Stimulated activated naive CD8-positive, alpha-beta T cell treated with anti-CD3 and anti-CD28 coated beads, Interleukin-15, Interleukin-2, amounts not matched to agents 100 ng/mL and 50 ng/mL, for 24 hours (primary cell): ENCODE results near the gene CETP.
A peak's percentile ranks its signal among the peaks of the same experiment; 100 is the strongest.
"Not testable (repeated sequence)": the region's sequence is repeated elsewhere in the genome, so short reads cannot be mapped to it uniquely, and the experiment has no call there.

Experiments used
- H3K27ac Mint-ChIP-seq: one replicate; pipeline ENCODE4 v1.8.0; 2021; ENCODE audit warnings: mild to moderate bottlenecking, mixed read lengths
- H3K27me3 Mint-ChIP-seq: one replicate; pipeline ENCODE4 v1.8.0; 2021; ENCODE audit warnings: mixed read lengths
- H3K36me3 Mint-ChIP-seq: one replicate; pipeline ENCODE4 v1.8.0; 2021; ENCODE audit warnings: low read depth, mixed read lengths
- H3K4me1 Mint-ChIP-seq: one replicate; pipeline ENCODE4 v1.8.0; 2021; ENCODE audit warnings: low read depth, mixed read lengths
- H3K4me3 Mint-ChIP-seq: one replicate; pipeline ENCODE4 v1.8.0; 2021; ENCODE audit warnings: mild to moderate bottlenecking, mixed read lengths
- H3K9me3 Mint-ChIP-seq: one replicate; pipeline ENCODE4 v1.8.0; 2021; ENCODE audit warnings: mixed read lengths

The CETP gene

GRCh38 chr16:57001026-57001679 lies 39.4 kb downstream of the CETP start:
- H3K27me3 Mint-ChIP-seq: no peaks in the 10 kb centered on the region
- peaks cover 95% of the 10 kb centered on the region for H3K4me1 Mint-ChIP-seq
- H3K9me3 Mint-ChIP-seq: peaks cover 4% of the 10 kb centered on the region
- H3K36me3 Mint-ChIP-seq: peaks cover 60% of the 10 kb centered on the region
- H3K27ac Mint-ChIP-seq: peak overlapping the region; percentile 99
- peak overlapping the region; percentile 0 for H3K4me3 Mint-ChIP-seq

- Mint-ChIP-seq H3K27ac (peak overlapping the region; percentile 69), H3K4me3 (peak overlapping the region; percentile 47), H3K27me3 (no peaks in the 10 kb centered on the region)
Observed at GRCh38 chr16:57003439-57004386, 42.0 kb downstream of the CETP start.

GRCh38 chr16:57004387-57005250 lies 42.9 kb downstream of the CETP start:
- peaks cover 52% of the 10 kb centered on the region for H3K36me3 Mint-ChIP-seq
- H3K9me3 Mint-ChIP-seq: peaks cover 4% of the 10 kb centered on the region
- no peaks in the 10 kb centered on the region for H3K27me3 Mint-ChIP-seq
- peaks cover 92% of the 10 kb centered on the region for H3K4me1 Mint-ChIP-seq
- H3K27ac Mint-ChIP-seq: peak overlapping the region; percentile 69
- peak overlapping the region; percentile 47 for H3K4me3 Mint-ChIP-seq

More at GRCh38 chr16:57003439-57004386, 42.0 kb downstream of the CETP start:
- H3K4me1 Mint-ChIP-seq: peaks cover 92% of the 10 kb centered on the region
- H3K9me3 Mint-ChIP-seq: peaks cover 4% of the 10 kb centered on the region
- H3K36me3 Mint-ChIP-seq: peaks cover 54% of the 10 kb centered on the region

DNA sequence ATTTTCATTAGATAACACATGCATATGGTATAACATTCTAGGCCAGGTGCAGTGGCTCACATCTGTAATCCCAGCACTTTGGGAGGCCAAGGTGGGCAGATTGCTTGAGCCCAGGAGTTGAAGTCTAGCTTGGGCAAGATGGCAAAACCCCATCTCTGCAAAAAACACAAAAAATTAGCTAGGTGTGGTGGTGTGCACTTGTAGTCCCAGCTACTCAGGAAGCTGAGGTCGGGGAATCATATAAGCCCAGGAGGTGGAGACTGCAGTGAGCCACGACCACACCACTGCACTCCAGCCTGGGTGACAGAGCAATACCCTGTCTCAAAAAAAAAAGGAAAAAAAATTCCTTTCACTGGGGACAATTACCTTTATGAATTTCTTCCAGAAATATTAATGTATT lies 43.8 kb downstream of the CETP start:
- not testable (repeated sequence) for H3K9me3 Mint-ChIP-seq, H3K27me3 Mint-ChIP-seq, H3K4me3 Mint-ChIP-seq, H3K27ac Mint-ChIP-seq
- Mint-ChIP-seq H3K36me3 (peaks cover 59% of the 10 kb centered on the region), H3K4me1 (peaks cover 92% of the 10 kb centered on the region)

GRCh38 chr16:57007050-57007449 lies 45.3 kb downstream of the CETP start:
- H3K4me1 Mint-ChIP-seq: peaks cover 94% of the 10 kb centered on the region
- peaks cover under 1% of the 10 kb centered on the region for H3K9me3 Mint-ChIP-seq
- H3K4me3 Mint-ChIP-seq: no peak overlapping the region
- H3K36me3 Mint-ChIP-seq: peaks cover 58% of the 10 kb centered on the region
- H3K27ac Mint-ChIP-seq: peak overlapping the region; percentile 75
- H3K27me3 Mint-ChIP-seq: no peaks in the 10 kb centered on the region

DNA sequence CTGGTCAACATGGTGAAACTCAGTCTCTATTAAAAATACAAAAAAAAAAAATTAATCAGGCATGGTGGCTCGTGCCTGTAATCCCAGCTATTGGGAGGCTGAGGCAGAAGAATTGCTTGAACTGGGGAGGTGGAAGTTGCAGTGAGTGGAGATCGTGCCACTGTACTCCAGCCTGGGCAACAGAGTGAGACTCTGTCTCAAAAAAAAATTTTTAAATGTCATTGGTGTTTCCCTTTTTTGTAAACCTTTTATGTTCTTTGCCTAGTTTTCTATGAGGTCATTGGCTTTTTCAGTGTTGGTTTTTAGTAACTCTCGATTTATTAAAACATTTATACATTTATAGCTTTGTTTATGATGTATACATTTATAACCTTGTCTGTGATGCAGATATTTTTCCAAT lies 45.8 kb downstream of the CETP start:
- Mint-ChIP-seq H3K36me3 (peaks cover 58% of the 10 kb centered on the region), H3K27me3 (no peaks in the 10 kb centered on the region), H3K27ac (peak overlapping the region; percentile 61), H3K4me1 (peaks cover 95% of the 10 kb centered on the region), H3K4me3 (no peak overlapping the region), H3K9me3 (no peaks in the 10 kb centered on the region)

GRCh38 chr16:57008440-57008839 lies 46.7 kb downstream of the CETP start:
- no peaks in the 10 kb centered on the region for H3K9me3 Mint-ChIP-seq
- peaks cover 95% of the 10 kb centered on the region for H3K4me1 Mint-ChIP-seq
- H3K4me3 Mint-ChIP-seq: peak overlapping the region; percentile 10
- peaks cover 57% of the 10 kb centered on the region for H3K36me3 Mint-ChIP-seq
- peak overlapping the region; percentile 83 for H3K27ac Mint-ChIP-seq
- H3K27me3 Mint-ChIP-seq: no peaks in the 10 kb centered on the region

DNA sequence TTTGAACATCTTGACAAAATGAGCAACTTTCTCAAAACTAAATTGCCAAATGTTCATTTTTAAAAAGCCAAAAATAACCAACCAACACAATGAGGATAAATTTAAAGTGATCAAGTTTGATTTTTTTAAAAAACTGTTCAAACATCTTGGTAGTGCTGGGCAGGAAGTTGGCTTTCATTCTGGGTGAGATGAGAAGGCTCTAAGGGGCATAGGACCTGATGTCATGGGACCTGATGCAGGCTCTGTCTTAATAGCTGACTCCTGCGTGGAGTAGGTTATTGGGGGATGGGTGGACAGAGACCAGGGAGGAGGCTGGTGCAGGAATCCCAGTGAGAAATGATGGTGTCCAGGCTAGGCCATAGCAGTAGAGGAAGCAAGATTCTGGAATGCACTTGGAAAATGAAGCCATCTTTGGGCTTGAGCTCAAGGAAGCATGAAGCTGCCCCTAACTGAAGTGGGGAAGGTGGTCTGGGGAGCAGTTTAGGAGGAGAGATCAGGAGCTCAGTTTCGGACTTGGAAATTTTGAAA lies 48.0 kb downstream of the CETP start:
- Mint-ChIP-seq H3K27ac (peak overlapping the region; percentile 83), H3K9me3 (no peaks in the 10 kb centered on the region), H3K27me3 (no peaks in the 10 kb centered on the region), H3K4me1 (peaks cover 95% of the 10 kb centered on the region), H3K36me3 (peaks cover 49% of the 10 kb centered on the region), H3K4me3 (peak overlapping the region; percentile 28)

DNA sequence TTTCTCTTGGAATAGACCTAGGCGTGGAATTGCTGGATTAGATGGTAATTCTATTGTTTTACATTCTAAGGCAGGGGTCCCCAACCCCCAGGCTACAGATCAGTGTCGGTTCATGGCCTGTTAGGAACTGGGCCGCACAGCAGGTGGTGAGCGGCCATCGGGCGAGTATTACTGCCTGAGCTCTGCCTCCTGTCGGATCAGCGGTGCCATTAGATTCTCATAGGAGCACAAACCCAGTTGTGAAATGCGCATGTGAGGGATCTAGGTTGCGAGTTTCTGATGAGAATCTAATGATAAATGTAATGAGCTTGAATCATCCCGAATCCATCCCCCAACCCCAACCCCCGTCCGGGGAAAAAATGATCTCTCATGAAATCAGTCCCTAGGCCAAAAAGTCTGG lies 50.6 kb downstream of the CETP start:
- H3K4me3 Mint-ChIP-seq: no peak overlapping the region
- H3K27me3 Mint-ChIP-seq: no peaks in the 10 kb centered on the region
- peak overlapping the region; percentile 82 for H3K27ac Mint-ChIP-seq
- H3K9me3 Mint-ChIP-seq: no peaks in the 10 kb centered on the region
- H3K36me3 Mint-ChIP-seq: peaks cover 46% of the 10 kb centered on the region
- H3K4me1 Mint-ChIP-seq: peaks cover 92% of the 10 kb centered on the region

DNA sequence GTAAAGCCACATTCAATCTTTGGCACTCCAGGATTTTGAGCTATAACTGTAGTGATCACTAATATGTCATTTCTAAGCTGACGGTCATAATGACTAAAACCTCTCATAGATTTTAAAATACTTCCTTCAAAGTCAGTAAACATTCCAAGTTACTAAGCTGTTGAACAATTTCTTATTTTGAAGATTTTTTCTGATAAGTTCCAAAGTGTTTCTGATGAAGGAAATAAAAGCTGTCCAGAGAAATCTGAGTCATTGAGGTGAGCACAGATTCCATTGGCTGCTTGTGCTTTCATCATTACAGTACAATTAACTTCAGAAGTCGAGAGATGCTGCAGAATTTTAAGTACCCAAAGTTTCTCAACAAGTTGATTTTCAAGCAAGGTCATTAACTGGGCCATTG lies 51.5 kb downstream of the CETP start:
- Mint-ChIP-seq H3K27ac (peak overlapping the region; percentile 95), H3K4me1 (peaks cover 87% of the 10 kb centered on the region), H3K27me3 (no peaks in the 10 kb centered on the region), H3K36me3 (peaks cover 55% of the 10 kb centered on the region), H3K9me3 (no peaks in the 10 kb centered on the region), H3K4me3 (peak overlapping the region; percentile 78)

DNA sequence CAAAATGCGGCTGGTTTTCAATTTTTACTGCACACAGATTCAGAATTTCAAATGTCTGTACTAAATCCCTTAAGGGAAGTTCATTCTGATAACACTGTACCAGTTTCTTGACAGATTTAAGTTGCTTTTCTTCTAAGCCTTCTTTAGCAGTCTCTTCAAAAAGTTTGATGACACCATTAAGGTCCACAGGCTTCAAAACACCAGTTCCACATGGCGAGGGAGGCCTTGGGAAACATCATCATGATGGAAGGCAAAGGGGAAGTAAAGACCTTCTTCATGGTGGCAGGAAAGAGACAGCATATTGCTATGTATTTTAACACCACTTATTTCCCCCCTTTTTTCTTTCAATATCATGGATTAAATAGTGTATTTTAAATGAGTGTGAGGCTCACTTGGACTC lies 52.2 kb downstream of the CETP start:
- peak overlapping the region; percentile 78 for H3K4me3 Mint-ChIP-seq
- peak overlapping the region; percentile 95 for H3K27ac Mint-ChIP-seq
- H3K27me3 Mint-ChIP-seq: no peaks in the 10 kb centered on the region
- H3K9me3 Mint-ChIP-seq: no peaks in the 10 kb centered on the region
- H3K4me1 Mint-ChIP-seq: peaks cover 86% of the 10 kb centered on the region
- peaks cover 58% of the 10 kb centered on the region for H3K36me3 Mint-ChIP-seq

DNA sequence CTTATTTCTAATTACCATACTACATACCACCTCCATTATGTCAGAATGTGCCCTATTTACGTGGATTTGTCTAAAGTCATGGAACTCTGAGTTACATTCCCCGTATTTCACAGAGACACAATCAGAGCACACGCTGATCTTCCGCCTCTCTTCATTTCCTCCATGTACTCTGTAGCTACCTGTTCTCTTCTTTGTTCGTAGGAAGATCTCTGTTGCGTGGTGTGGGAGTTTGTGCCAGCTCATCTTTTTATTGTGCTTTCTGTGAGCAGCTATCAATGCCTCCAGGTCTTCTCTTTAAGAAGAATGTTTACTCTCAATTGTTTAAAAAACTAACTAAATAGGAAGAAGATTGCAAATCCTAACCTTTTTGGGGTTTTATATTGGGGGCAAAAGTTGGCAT lies 54.6 kb downstream of the CETP start:
- H3K4me1 Mint-ChIP-seq: peaks cover 78% of the 10 kb centered on the region
- no peaks in the 10 kb centered on the region for H3K9me3 Mint-ChIP-seq
- H3K27ac Mint-ChIP-seq: peak overlapping the region; percentile 91
- H3K4me3 Mint-ChIP-seq: peak overlapping the region; percentile 58
- H3K36me3 Mint-ChIP-seq: peaks cover 67% of the 10 kb centered on the region
- H3K27me3 Mint-ChIP-seq: no peaks in the 10 kb centered on the region

DNA sequence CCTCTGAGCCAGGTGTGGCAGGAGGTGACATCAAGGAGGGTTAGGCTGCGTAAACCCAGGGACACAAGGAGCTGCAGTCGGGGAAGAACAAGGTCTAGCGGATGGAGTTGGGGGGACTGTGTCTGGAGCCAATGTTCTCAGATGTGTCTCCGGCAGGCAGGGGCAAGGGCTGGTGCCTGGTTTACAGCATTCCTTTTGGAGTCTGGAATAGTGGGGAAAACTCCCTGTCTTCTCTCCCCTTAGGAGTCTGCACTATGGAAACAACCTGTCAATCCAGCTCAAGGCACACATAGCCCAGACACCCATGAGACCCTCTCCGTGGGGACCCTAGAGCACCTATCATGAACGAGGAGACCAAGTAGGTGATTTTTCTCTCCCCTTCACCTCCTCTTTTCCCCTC lies 55.1 kb downstream of the CETP start:
- H3K27me3 Mint-ChIP-seq: no peaks in the 10 kb centered on the region
- peaks cover 72% of the 10 kb centered on the region for H3K36me3 Mint-ChIP-seq
- no peaks in the 10 kb centered on the region for H3K9me3 Mint-ChIP-seq
- H3K4me3 Mint-ChIP-seq: no peak overlapping the region
- peak overlapping the region; percentile 91 for H3K27ac Mint-ChIP-seq
- H3K4me1 Mint-ChIP-seq: peaks cover 78% of the 10 kb centered on the region

DNA sequence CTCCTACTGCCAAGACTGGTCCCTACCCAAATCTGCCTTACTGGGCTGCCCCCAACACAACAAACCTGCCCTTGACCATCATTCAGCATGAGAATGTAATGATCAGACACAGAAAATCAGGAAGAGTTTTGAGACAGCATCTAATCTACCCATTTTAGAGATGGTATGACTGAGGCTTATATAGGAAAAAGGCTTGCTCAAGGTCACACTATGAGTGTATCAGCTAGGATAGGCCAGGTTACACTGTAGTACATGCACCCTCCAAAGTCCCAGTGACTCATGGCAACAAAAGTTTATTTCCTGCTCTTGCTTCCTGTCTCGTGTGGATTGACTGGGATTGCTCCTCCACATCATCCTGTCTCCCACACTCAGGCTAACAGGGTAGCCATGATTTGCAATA lies 55.5 kb downstream of the CETP start:
- Mint-ChIP-seq H3K36me3 (peaks cover 72% of the 10 kb centered on the region), H3K4me3 (no peak overlapping the region), H3K9me3 (no peaks in the 10 kb centered on the region), H3K4me1 (peaks cover 78% of the 10 kb centered on the region), H3K27me3 (no peaks in the 10 kb centered on the region), H3K27ac (peak overlapping the region; percentile 83)
